SK-N-MC (cell line): ENCODE measurements around the gene DTNBP1.

Experiments
- EZH2 ChIP-seq: fragments of 200-600 bp; sonication (generic); IDR thresholded peaks from one replicate; pipeline ENCODE4 v1.6.1; 2017; ENCODE audit warnings: antibody characterized with exemption
- FOXP2 ChIP-seq: optimal IDR thresholded peaks from 2 replicates; pipeline ENCODE3; 2011; ENCODE audit warnings: mild to moderate bottlenecking, moderate library complexity; ENCODE audit not compliant: insufficient read depth; ENCODE audit errors: extremely low read length, control extremely low read depth
- POLR2AphosphoS5 ChIP-seq: IDR thresholded peaks from 2 replicates; pipeline ENCODE4 v1.6.1; 2012; ENCODE audit warnings: mild to moderate bottlenecking, low read depth, low read length, borderline replicate concordance

DNA sequence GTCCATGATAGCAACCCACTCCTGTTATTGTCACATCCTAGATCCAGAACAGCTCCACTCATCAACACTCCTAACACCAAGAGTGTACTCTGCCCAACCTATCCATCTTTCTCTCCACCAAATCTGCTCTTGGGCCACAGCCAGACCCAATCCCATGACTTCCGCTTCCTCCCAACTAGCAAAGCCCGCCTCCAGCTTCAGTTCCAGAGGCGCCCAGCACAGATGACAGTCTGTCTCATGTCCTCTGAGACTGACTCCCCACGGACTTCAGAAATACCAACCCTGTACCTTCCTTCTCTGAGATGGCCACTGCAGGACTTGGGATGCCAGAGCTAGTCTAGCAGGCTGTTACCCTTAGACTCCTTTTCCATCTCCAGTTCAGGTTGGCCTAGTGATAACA, 48.6 kb downstream of the DTNBP1 start:
- TF ChIP-seq POLR2AphosphoS5, result no peak
- TF ChIP-seq EZH2, result no peak
- no peak for TF ChIP-seq FOXP2
